ENCODE measurements around the gene GRID2.

GRID2 gene

DNA sequence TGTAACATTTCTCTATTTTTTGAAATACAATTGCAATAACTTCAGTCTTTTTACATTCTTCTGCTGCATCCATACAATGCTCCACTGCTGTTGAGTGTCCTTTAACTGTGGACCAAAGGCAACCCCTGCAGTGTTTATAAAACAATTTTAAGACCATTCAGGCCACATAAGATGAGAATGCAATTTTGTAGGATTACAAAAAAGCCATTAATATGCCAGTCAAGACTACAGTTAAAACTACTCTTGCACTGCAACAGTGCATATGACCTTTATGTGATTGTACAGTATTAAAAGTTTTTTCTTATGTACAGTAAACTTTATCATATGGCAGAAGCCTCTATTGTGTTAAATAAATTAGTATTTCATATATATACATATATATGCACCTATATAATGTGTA lies 1469.1 kb downstream of the GRID2 start:
- no peaks in the 10 kb centered on the region for H3K9me3 Mint-ChIP-seq
- H3K4me3 Mint-ChIP-seq: no peak overlapping the region
- H3K27me3 Mint-ChIP-seq: no peaks in the 10 kb centered on the region

DNA sequence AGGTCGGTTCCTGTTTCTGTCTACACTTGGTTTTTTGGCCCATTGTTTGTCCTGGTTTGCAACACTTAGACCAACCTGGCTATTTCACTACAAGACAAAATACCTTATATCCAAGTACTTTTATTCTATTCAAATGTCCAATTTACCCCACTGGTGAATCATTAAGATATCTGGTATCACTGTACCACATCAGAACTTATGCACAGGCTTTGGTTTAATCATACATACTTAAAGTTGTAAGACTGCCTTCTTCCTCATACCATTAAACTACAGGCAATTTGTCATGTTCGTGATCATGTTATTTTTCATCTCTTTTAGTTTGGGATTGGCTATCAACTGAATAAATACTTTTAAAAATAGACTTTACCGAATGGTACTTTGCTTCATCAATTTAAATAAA lies 1471.8 kb downstream of the GRID2 start:
- H3K4me1 Mint-ChIP-seq: no peaks in the 10 kb centered on the region
- no peaks in the 10 kb centered on the region for H3K27me3 Mint-ChIP-seq
- H3K27ac Mint-ChIP-seq: no peak overlapping the region
- no peaks in the 10 kb centered on the region for H3K36me3 Mint-ChIP-seq
- ATAC-seq: no peak
- H3K4me3 Mint-ChIP-seq: no peak overlapping the region
- H3K9me3 Mint-ChIP-seq: no peaks in the 10 kb centered on the region

More for the DNA sequence above, 1469.1 kb downstream of the GRID2 start:
- Mint-ChIP-seq H3K4me1 (no peaks in the 10 kb centered on the region), H3K27ac (no peak overlapping the region), H3K36me3 (no peaks in the 10 kb centered on the region)
- no peak for ATAC-seq

DNA sequence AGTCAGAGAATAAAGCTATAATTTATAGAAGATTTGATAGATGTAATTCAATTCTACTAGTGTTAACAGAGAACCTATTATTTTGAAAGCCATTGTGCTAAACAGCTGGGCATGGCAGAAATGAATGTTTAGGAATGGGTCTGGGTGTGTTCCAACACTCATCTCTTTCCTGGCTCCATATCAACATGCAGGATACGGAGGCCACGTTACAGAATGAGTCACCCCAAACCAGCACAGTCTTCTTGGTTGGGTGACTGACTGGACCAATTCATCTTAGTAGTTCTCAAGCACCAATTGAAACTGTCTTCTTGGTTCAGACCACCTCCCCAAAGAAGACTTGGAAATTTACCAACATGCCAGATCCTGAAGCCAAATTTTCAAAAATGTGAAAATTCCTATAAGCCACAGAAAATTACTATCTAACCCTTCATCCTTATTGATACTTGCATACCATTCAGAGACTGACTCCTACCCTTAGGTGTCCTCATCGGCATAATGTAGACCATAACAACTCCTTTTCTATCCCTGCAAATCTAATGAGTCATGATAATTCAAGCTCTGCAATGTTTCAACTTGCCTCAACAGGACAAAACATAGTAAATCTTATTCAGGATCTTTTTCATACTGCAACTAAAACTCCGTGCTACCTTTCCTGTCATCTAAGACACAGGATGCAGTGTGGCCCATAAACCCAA lies 1472.8 kb downstream of the GRID2 start:
- Mint-ChIP-seq H3K4me1 (no peaks in the 10 kb centered on the region), H3K9me3 (no peaks in the 10 kb centered on the region), H3K4me3 (no peak overlapping the region), H3K27me3 (no peaks in the 10 kb centered on the region), H3K27ac (no peak overlapping the region), H3K36me3 (no peaks in the 10 kb centered on the region)
- no peak for ATAC-seq

DNA sequence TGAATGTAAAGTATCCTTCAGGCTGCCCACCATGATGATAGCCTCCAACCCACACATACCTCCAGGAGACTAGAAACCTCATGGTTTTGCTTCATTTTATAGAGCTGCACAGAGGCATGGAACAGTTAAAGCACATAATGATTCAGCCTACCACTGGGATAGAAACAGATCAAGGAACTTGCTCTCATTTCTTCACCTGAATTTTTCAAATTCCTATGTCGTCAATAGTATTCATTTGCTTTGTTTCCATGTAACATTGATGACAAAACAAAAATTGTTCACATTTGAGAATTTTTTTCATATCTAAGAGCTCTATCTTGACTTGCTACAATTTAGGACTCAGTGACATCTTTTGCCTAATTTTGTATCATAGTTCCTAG lies 1473.3 kb downstream of the GRID2 start:
- Mint-ChIP-seq H3K4me3 (no peak overlapping the region), H3K27me3 (no peaks in the 10 kb centered on the region), H3K4me1 (no peaks in the 10 kb centered on the region), H3K9me3 (no peaks in the 10 kb centered on the region), H3K36me3 (no peaks in the 10 kb centered on the region), H3K27ac (no peak overlapping the region)
- ATAC-seq: no peak

DNA sequence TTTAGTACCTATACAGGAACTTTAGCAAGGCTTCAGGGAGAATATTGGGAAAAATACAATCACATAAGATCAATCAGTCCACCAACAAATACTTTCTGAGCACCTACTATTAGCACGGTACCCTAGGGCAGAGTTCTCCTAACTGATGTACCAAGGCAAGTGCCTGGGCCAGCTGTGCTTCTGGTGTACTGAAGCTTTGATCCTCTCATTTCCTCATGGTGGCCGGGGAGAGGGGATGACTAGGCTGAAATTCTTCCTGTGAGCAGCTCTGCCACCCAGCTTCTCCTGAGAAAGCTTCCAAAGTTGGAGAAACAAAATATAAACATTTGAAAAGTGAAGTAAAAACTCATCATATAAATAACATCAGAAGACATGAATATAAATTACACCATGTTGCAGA lies 1475.5 kb downstream of the GRID2 start:
- H3K4me3 Mint-ChIP-seq: no peak overlapping the region
- H3K9me3 Mint-ChIP-seq: no peaks in the 10 kb centered on the region
- H3K27ac Mint-ChIP-seq: no peak overlapping the region
- H3K4me1 Mint-ChIP-seq: no peaks in the 10 kb centered on the region
- ATAC-seq: no peak
- no peaks in the 10 kb centered on the region for H3K36me3 Mint-ChIP-seq
- no peaks in the 10 kb centered on the region for H3K27me3 Mint-ChIP-seq

DNA sequence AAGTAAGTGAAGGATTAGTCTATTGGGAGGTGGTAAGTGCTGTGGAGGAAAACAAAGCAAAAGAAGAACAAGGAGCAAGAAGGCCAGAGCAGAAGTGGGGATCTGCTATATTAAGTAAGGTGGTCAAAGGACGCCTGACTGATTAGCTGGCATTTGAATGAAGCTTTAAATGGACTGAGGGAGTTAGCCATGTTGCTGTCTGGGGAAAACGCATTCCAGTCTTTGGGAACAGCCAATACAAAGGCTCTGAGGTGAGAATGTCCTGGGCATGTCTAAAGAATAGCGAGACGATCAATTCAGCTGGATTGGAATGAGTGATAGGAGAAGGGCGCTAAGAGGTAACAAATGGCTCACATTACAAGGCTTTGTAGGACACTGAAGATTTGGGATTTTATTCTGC lies 1476.3 kb downstream of the GRID2 start:
- Mint-ChIP-seq H3K27me3 (no peaks in the 10 kb centered on the region), H3K4me3 (no peak overlapping the region), H3K27ac (no peak overlapping the region), H3K9me3 (no peaks in the 10 kb centered on the region), H3K36me3 (no peaks in the 10 kb centered on the region), H3K4me1 (no peaks in the 10 kb centered on the region)
- no peak for ATAC-seq

DNA sequence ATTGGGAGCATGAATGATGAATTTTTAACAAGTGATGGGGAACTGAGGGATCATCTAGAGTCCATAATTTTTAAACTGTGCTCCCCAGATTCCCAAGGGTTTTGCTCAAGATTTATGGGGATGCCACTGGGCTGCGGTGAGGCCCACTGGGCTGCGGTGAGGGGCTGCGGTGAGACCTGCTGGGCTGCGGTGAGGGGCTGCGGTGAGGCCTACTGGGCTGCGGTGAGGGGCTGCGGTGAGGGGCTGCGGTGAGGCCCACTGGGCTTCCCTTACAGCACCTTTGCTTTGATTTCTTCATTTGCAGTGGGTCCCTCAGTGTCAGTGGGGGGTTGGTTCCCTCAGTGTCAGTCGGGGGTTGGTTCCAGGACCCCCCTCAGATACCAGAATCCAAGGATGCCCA lies 1477.4 kb downstream of the GRID2 start:
- H3K4me1 Mint-ChIP-seq: no peaks in the 10 kb centered on the region

DNA sequence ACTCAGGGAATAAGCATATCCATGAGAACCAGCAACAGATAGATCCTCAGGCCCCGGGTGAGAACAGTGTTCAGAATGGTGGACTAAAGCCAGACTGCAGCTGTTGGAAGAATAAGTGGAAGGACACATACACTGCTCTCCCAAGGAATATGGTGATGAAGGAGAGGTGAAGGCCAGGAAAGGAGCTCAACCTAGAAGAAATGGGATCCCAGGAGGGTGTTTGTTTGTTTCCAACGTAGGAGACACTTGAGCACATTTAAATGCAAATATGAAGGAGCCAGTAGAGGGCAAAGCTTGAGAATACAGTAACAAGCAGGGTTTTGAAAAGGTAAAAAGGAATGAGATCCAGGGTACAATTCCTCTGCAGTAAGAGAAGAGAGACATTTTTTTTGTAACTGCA lies 1482.4 kb downstream of the GRID2 start:
- H3K4me1 Mint-ChIP-seq: no peaks in the 10 kb centered on the region
- no peak overlapping the region for H3K27ac Mint-ChIP-seq
- H3K27me3 Mint-ChIP-seq: no peaks in the 10 kb centered on the region

More for the DNA sequence above, 1477.4 kb downstream of the GRID2 start:
- Mint-ChIP-seq H3K4me3 (no peak overlapping the region), H3K9me3 (no peaks in the 10 kb centered on the region), H3K27ac (no peak overlapping the region), H3K27me3 (no peaks in the 10 kb centered on the region), H3K36me3 (no peaks in the 10 kb centered on the region)
- ATAC-seq: no peak

DNA sequence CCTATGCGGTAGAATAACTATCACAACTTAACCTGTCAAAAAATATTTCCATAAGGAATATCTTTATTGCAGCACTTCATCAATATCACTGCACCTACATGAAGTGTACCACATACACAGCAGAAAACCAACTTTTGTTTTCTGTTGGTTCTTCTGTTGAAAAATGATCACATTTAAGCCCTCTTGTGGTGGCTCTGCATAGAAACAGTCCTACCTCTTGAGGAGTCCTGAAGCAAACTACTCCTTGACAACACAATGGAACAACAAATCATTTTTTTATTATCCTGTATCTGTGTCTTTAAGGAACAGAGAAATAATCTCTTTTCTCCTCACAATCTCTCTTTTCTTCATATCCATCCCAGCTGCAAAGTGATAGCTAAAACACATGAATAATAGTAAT lies 1484.9 kb downstream of the GRID2 start:
- Mint-ChIP-seq H3K9me3 (no peaks in the 10 kb centered on the region), H3K36me3 (no peaks in the 10 kb centered on the region), H3K4me3 (no peak overlapping the region), H3K4me1 (no peaks in the 10 kb centered on the region), H3K27me3 (no peaks in the 10 kb centered on the region), H3K27ac (no peak overlapping the region)
- ATAC-seq: no peak

More for the DNA sequence above, 1482.4 kb downstream of the GRID2 start:
- no peak for ATAC-seq
- Mint-ChIP-seq H3K36me3 (no peaks in the 10 kb centered on the region), H3K9me3 (no peaks in the 10 kb centered on the region), H3K4me3 (no peak overlapping the region)

DNA sequence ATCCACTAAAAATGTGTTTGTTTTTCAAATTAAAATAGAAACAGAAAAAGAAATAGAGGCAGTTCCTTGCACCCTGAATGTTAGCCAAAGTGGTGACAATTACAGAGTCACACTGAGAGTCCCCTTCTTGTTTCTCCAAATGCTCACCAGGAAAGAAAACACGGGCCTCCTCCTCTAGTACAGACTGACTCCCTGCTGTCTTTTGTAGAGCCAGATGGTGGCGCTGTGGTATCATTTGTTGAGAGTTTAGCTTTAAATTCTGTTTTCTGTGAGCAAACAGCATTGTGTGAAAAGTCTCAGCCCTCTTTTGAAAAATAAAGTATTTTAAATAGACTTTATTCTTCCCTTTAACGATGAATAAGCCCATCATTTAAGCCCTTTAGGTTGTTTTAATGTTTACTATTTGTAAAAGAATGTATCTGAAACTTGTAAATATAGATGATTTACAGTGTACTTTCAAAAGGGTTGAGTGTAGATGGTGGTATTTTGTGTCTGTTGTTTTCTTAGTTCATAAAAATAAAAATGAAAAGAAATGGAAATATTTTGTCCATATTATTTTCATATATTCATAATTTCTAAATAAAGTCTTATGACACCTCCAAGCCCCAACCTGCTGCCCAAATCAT lies 1487.9 kb downstream of the GRID2 start:
- H3K9me3 Mint-ChIP-seq: no peaks in the 10 kb centered on the region
- H3K4me1 Mint-ChIP-seq: no peaks in the 10 kb centered on the region
- H3K27me3 Mint-ChIP-seq: no peaks in the 10 kb centered on the region
- no peak overlapping the region for H3K27ac Mint-ChIP-seq
- H3K36me3 Mint-ChIP-seq: no peaks in the 10 kb centered on the region
- no peak overlapping the region for H3K4me3 Mint-ChIP-seq
- ATAC-seq: peak; percentile 42

DNA sequence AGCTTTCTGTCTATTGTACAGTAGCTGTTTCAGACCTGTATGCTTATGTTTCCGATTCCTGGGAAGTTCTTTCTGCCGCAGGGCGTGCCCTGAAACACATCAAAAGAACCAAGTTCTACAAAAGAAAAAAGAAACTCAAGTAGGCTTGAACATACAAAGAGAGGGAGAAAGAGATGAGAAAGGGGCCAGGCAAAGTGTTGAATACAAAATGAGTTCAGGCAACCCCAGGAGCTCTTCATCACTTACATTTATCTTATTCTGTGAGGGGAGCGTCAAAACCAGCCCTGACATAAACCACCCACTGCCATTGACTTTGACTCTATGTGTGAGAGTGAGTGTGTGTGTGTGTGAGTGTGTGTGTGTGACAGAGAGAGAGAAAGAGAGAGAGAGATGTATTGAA lies 1498.3 kb downstream of the GRID2 start:
- H3K4me1 Mint-ChIP-seq: no peaks in the 10 kb centered on the region
- H3K36me3 Mint-ChIP-seq: no peaks in the 10 kb centered on the region
- no peaks in the 10 kb centered on the region for H3K27me3 Mint-ChIP-seq
- no peak for ATAC-seq
- no peak overlapping the region for H3K27ac Mint-ChIP-seq
- no peaks in the 10 kb centered on the region for H3K9me3 Mint-ChIP-seq
- no peak overlapping the region for H3K4me3 Mint-ChIP-seq

DNA sequence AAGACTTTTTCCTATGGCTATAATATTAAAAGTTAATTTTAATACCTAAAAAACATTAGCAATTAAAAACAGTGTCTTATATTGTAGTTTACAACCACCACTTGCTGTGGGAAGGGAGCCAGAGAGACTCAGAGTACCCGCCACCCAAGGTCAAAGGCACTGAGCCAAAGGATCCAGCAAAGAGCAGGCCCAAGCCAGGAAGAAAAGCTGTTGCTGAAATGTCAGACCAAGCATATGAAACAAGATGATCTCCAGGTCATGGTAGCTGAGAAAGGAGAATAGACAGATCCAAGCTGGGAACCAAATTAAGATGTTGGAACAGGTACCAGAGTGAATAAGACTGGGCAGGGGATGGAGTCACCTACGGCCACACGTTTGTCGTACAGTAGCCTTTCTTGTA lies 1506.0 kb downstream of the GRID2 start:
- Mint-ChIP-seq H3K4me1 (no peaks in the 10 kb centered on the region), H3K27ac (no peak overlapping the region), H3K9me3 (no peaks in the 10 kb centered on the region), H3K27me3 (no peaks in the 10 kb centered on the region), H3K36me3 (no peaks in the 10 kb centered on the region), H3K4me3 (no peak overlapping the region)
- ATAC-seq: no peak

DNA sequence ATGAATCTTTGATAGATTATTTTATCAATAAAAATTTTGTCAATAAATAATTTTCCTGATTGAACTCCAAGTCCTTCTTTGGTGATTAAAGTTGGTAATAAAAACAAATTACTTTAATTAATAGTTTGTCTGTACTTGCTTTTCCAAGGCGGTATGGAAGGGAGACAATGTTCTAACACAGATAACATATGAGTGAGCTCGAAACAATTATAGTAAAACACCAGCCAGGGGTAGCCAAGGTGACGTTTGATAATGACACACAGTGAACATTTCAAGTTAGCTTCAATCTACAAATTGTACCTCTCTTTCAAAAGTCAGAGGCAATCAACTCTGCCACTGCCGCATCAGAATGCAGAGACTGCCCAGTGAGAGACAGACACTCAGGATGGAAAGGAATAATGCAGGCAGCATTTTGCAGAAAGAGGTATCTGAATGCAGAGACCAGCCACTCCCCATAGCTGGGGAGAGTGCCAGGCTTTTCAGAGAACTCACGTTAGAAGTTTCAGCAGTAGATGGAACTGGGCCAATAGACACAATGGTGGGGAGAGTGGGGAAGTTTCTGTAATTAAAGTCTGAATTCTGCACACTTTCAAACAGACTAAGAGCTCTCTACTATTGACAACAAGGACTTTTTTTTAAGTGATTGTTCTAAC lies 1506.7 kb downstream of the GRID2 start:
- H3K36me3 Mint-ChIP-seq: no peaks in the 10 kb centered on the region
- no peaks in the 10 kb centered on the region for H3K4me1 Mint-ChIP-seq
- no peaks in the 10 kb centered on the region for H3K9me3 Mint-ChIP-seq
- H3K4me3 Mint-ChIP-seq: no peak overlapping the region
- no peak overlapping the region for H3K27ac Mint-ChIP-seq
- H3K27me3 Mint-ChIP-seq: no peaks in the 10 kb centered on the region
- ATAC-seq: no peak

DNA sequence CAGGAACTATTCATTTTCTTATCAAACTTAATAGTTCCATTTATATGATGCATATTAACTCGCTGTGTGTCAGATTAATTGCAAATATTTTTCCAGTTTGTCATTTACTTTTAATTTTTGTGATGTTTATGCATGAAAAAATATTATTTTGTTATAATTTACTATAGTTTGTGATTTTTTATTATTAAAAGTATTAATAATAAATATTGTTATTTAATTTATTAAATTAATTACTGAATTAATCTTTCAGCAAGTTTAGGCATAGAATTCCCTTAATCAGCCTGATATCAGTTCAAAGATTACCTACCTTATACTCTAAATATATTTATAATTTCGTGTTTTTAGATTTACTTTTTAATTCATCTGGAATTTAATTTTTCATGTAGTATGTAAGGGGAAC lies 1509.3 kb downstream of the GRID2 start:
- ATAC-seq: no peak
- Mint-ChIP-seq H3K9me3 (no peaks in the 10 kb centered on the region), H3K4me1 (no peaks in the 10 kb centered on the region), H3K36me3 (no peaks in the 10 kb centered on the region), H3K4me3 (no peak overlapping the region), H3K27ac (no peak overlapping the region), H3K27me3 (no peaks in the 10 kb centered on the region)

DNA sequence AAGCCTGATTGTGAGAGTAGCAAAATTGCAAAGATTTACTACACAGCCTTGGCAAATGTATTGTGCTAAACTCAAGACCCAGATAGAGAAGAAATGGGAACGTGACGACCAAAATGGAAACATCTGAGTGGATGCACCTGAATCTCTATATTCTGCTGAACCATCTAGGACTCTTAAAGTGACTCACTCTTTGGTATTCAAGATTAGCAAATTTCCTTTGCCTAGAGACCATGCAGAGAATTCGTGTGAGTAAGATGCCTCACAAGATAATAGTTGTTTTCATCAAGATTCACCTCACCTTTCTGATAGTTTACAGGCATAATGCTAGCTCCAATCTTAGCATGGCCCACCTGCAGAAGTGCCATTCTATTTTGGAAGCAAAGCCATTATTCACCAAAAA lies 1510.4 kb downstream of the GRID2 start:
- Mint-ChIP-seq H3K9me3 (peaks cover 2% of the 10 kb centered on the region), H3K36me3 (no peaks in the 10 kb centered on the region), H3K4me1 (no peaks in the 10 kb centered on the region), H3K27ac (no peak overlapping the region), H3K4me3 (no peak overlapping the region), H3K27me3 (no peaks in the 10 kb centered on the region)
- no peak for ATAC-seq

DNA sequence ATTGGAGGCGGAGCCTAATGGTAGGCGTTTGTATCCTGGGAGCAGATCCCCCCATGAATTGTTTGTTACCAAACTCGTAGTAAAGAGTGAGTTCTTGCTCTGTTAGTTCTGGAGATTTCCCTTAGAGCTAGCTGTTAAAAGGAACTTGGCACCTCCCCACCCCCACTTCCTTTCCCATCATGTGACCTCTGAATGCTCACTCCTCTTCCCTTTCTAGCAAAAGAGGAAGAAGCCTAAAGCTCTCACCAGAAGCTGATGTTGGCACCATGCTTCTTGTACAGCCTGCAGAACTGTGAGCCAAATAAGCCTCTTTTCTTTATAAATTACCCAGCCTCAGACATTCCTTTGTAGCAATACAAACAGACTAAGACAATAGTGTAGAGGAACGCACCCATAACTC lies 1511.0 kb downstream of the GRID2 start:
- ATAC-seq: no peak
- H3K27me3 Mint-ChIP-seq: no peaks in the 10 kb centered on the region
- H3K27ac Mint-ChIP-seq: no peak overlapping the region
- H3K4me1 Mint-ChIP-seq: no peaks in the 10 kb centered on the region
- H3K36me3 Mint-ChIP-seq: no peaks in the 10 kb centered on the region
- no peak overlapping the region for H3K4me3 Mint-ChIP-seq
- peaks cover 2% of the 10 kb centered on the region for H3K9me3 Mint-ChIP-seq

All from stimulated activated memory B cell treated with anti-CD40 and anti-IgM and Interleukin-4, amounts not matched to agents 10 μg/mL and 1 μg/mL and 100 μg/mL, for 72 hours (primary cell).